ENCODE measurements around the gene GOSR2. TPM values are rescaled to one million over a fixed set of nuclear protein-coding genes. Genes with fewer than 3 reads are reported as not detected.

The GOSR2 gene
- total and polyA plus RNA-seq, 2 of the 8 experiments (the other 6 are each of a cell fraction or from before 2014, with no cell fraction given), result 28.2 to 36.2 TPM

- no peak for TF ChIP-seq ATF3 (IDR thresholded peaks at IDR 0.05; ENCODE audit: insufficient read depth, low read depth, low read length)
- TF ChIP-seq TBP (IDR thresholded peaks at IDR 0.05; ENCODE audit: low read depth, low read length), result peak; percentile 22; the same call in 1 of the 2 replicates
- no peak for TF ChIP-seq EP300 (IDR thresholded peaks at IDR 0.05; ENCODE audit: borderline replicate concordance in 1 of 2, low read depth in 2 of 2, low read length in 2 of 2)
- TF ChIP-seq SP1 (IDR thresholded peaks at IDR 0.05; ENCODE audit: low read depth, low read length), result 0 out of 2 replicates have a peak, but pooled peaks have one; percentile 42
- TF ChIP-seq KDM5A (IDR thresholded peaks at IDR 0.05; ENCODE audit: low read length), result peak; percentile 68; the same call in 1 of the 2 replicates
- no peak for TF ChIP-seq NRF1 (IDR thresholded peaks at IDR 0.05; ENCODE audit: low read depth, low read length)
- TF ChIP-seq HDAC6 (IDR thresholded peaks at IDR 0.05; ENCODE audit: low read depth, low read length), result no peak
- no peak for TF ChIP-seq FOSL1 (IDR thresholded peaks at IDR 0.05; ENCODE audit: insufficient read depth, low read depth, low read length)
- no peak for TF ChIP-seq RXRA (IDR thresholded peaks at IDR 0.05; ENCODE audit: insufficient read depth, low read depth, low read length)
- no peak for TF ChIP-seq JUN (IDR thresholded peaks at IDR 0.05; ENCODE audit: low read depth, low read length)
- TF ChIP-seq POU5F1 (IDR thresholded peaks at IDR 0.05; ENCODE audit: low read depth, low read length), result no peak
- TF ChIP-seq KDM1A (IDR thresholded peaks at IDR 0.05; ENCODE audit: borderline replicate concordance, low read length), result no peak
- TF ChIP-seq RBBP5 (IDR thresholded peaks at IDR 0.05; ENCODE audit: borderline replicate concordance, low read depth, low read length), result peak; percentile 72; the same call in 1 of the 2 replicates
- TF ChIP-seq ASH2L (IDR thresholded peaks at IDR 0.05; ENCODE audit: low read length), result peak; percentile 91
- no peak for TF ChIP-seq EGR1 (IDR thresholded peaks at IDR 0.05; ENCODE audit: borderline replicate concordance, low read depth, low read length)
- peak; percentile 92 to 96 for TF ChIP-seq POLR2A (IDR thresholded peaks at IDR 0.05; ENCODE audit: control extremely low read depth in 1 of 2, low read depth in 2 of 2, low read length in 2 of 2)
- TF ChIP-seq TAF7 (optimal IDR thresholded peaks at IDR 0.05; ENCODE audit: borderline replicate concordance, low read depth, low read length), result no peak
- no peak for TF ChIP-seq EZH2 (IDR thresholded peaks at IDR 0.05; ENCODE audit: low read depth, low read length, severe bottlenecking)
- TF ChIP-seq MAFK (IDR thresholded peaks at IDR 0.05; ENCODE audit: low read depth, low read length), result no peak
- no peak for TF ChIP-seq JUND (IDR thresholded peaks at IDR 0.05; ENCODE audit: low read length)
- TF ChIP-seq CBX5 (IDR thresholded peaks at IDR 0.05; ENCODE audit: low read depth, low read length), result no peak
- TF ChIP-seq TEAD4 (IDR thresholded peaks at IDR 0.05; ENCODE audit: low read depth, low read length), result no peak
- TF ChIP-seq PHF8 (conservative IDR thresholded peaks at IDR 0.05; ENCODE audit: low read depth, low read length), result peak; percentile 99
- TF ChIP-seq RFX5 (IDR thresholded peaks at IDR 0.05; ENCODE audit: borderline replicate concordance, low read depth, low read length), result no peak
- peak; percentile 87 for TF ChIP-seq TAF1 (IDR thresholded peaks at IDR 0.05; ENCODE audit: low read depth, low read length)
These were observed at the start of gene GOSR2 (continued) for GRCh38 chr17:46922804-46923635.
